Measurements from ENCODE around the gene JAKMIP1.

The JAKMIP1 gene

GRCh38 chr4:6137027-6137746 lies 63.2 kb downstream of the JAKMIP1 start:
- H3K79me2 ChIP-seq, result no peaks in the 10 kb centered on the region

GRCh38 chr4:6134612-6135220 lies 65.6 kb downstream of the JAKMIP1 start:
- no peak overlapping the region for H3K4me2 ChIP-seq (ENCODE audit: low read length)
- H3K27ac ChIP-seq, result no peak overlapping the region
- no peaks in the 10 kb centered on the region for H3K79me2 ChIP-seq
- H2AFZ ChIP-seq, result no peak overlapping the region
- no peak overlapping the region for H3K4me3 ChIP-seq (ENCODE audit: low read depth, low read length)
- H3K9ac ChIP-seq, result no peak overlapping the region
- no peak for TF ChIP-seq CTCF (IDR thresholded peaks at IDR 0.05)
- no peaks in the 10 kb centered on the region for H3K4me1 ChIP-seq
- no peaks in the 10 kb centered on the region for H3K9me3 ChIP-seq (ENCODE audit: control insufficient read depth, low read length)
- H3K36me3 ChIP-seq (ENCODE audit: control insufficient read depth, insufficient read depth, low read length), result no peaks in the 10 kb centered on the region
- H3K27me3 ChIP-seq (ENCODE audit: control insufficient read depth, insufficient read depth, low read length), result no peaks in the 10 kb centered on the region

More at GRCh38 chr4:6137027-6137746, 63.2 kb downstream of the JAKMIP1 start:
- no peak overlapping the region for H2AFZ ChIP-seq
- H3K9me3 ChIP-seq (ENCODE audit: control insufficient read depth, low read length), result no peaks in the 10 kb centered on the region
- H3K4me2 ChIP-seq (ENCODE audit: low read length), result no peak overlapping the region
- H3K9ac ChIP-seq, result no peak overlapping the region
- no peaks in the 10 kb centered on the region for H3K27me3 ChIP-seq (ENCODE audit: control insufficient read depth, insufficient read depth, low read length)
- no peak overlapping the region for H3K4me3 ChIP-seq (ENCODE audit: low read depth, low read length)
- no peaks in the 10 kb centered on the region for H3K4me1 ChIP-seq
- H3K27ac ChIP-seq, result no peak overlapping the region
- no peak for TF ChIP-seq CTCF (IDR thresholded peaks at IDR 0.05)
- no peaks in the 10 kb centered on the region for H3K36me3 ChIP-seq (ENCODE audit: control insufficient read depth, insufficient read depth, low read length)

- Histone ChIP-seq H2AFZ (no peak overlapping the region), H3K27me3 (ENCODE audit: control insufficient read depth, insufficient read depth, low read length) (no peaks in the 10 kb centered on the region), H3K9ac (no peak overlapping the region), H3K4me3 (ENCODE audit: low read depth, low read length) (no peak overlapping the region), H3K79me2 (no peaks in the 10 kb centered on the region), H3K4me2 (ENCODE audit: low read length) (no peak overlapping the region), H3K4me1 (no peaks in the 10 kb centered on the region), H3K36me3 (ENCODE audit: control insufficient read depth, insufficient read depth, low read length) (no peaks in the 10 kb centered on the region), H3K27ac (no peak overlapping the region), H3K9me3 (ENCODE audit: control insufficient read depth, low read length) (no peaks in the 10 kb centered on the region)
- no peak for TF ChIP-seq CTCF (IDR thresholded peaks at IDR 0.05)
These were observed 67.6 kb downstream of the JAKMIP1 start for GRCh38 chr4:6132716-6133115.

GRCh38 chr4:6128221-6128850 lies 72.0 kb downstream of the JAKMIP1 start:
- no peak overlapping the region for H3K4me3 ChIP-seq (ENCODE audit: low read depth, low read length)
- TF ChIP-seq CTCF (IDR thresholded peaks at IDR 0.05), result no peak
- H3K4me1 ChIP-seq, result no peaks in the 10 kb centered on the region
- no peaks in the 10 kb centered on the region for H3K79me2 ChIP-seq
- no peak overlapping the region for H3K9ac ChIP-seq
- H3K9me3 ChIP-seq (ENCODE audit: control insufficient read depth, low read length), result no peaks in the 10 kb centered on the region
- H3K27me3 ChIP-seq (ENCODE audit: control insufficient read depth, insufficient read depth, low read length), result no peaks in the 10 kb centered on the region
- H3K4me2 ChIP-seq (ENCODE audit: low read length), result no peak overlapping the region
- no peak overlapping the region for H2AFZ ChIP-seq
- no peaks in the 10 kb centered on the region for H3K36me3 ChIP-seq (ENCODE audit: control insufficient read depth, insufficient read depth, low read length)
- H3K27ac ChIP-seq, result no peak overlapping the region

All from parathyroid adenoma (tissue), 2 donors.